ENCODE measurements around the gene HYAL3. TPM values are rescaled to one million over a fixed set of nuclear protein-coding genes. Genes with fewer than 3 reads are reported as not detected.

Gene HYAL3
- total and polyA plus RNA-seq, 2 experiments from 2014 or later, result 7.6 to 9.6 TPM

GRCh38 chr3:50293079-50293801 is 6.0 kb downstream of the HYAL3 start:
- Histone ChIP-seq H2AFZ (peak overlapping the region; percentile 82), H3K79me2 (ENCODE audit: insufficient read depth) (peaks cover 28% of the 10 kb centered on the region), H3K36me3 (ENCODE audit: low read depth) (no peaks in the 10 kb centered on the region; the same call in 1 of the 2 replicates), H3K9ac (peak overlapping the region; percentile 66), H4K20me1 (ENCODE audit: insufficient read depth) (no peaks in the 10 kb centered on the region), H3K9me3 (ENCODE audit: low read depth) (no peaks in the 10 kb centered on the region), H3K27ac (peak overlapping the region; percentile 63), H3K4me3 (peak overlapping the region; percentile 63; the same call in 1 of the 2 replicates), H3K9me2 (ENCODE audit: insufficient read depth) (no peaks in the 10 kb centered on the region), H3K4me2 (ENCODE audit: unreplicated experiment) (peak overlapping the region; percentile 83), H3F3A (ENCODE audit: insufficient read depth) (no peaks in the 10 kb centered on the region), H3K4me1 (ENCODE audit: insufficient read depth) (peaks cover 5% of the 10 kb centered on the region), H3K27me3 (replicated peaks; ENCODE audit: insufficient read depth) (no peaks in the 10 kb centered on the region)
- in situ Hi-C loops (cut with MboI), result no loop called here
- TF ChIP-seq EZH2 (IDR thresholded peaks at IDR 0.05; ENCODE audit: insufficient read depth, poor library complexity, severe bottlenecking) (no peak), EZH2phosphoT487 (IDR thresholded peaks at IDR 0.05; ENCODE audit: insufficient read depth, low read depth) (no peak)
- DNase-seq, result no peak
- WGBS, 2 experiments (ENCODE audit: low coverage in 1 of 2, low lambda C conversion rate in 2 of 2, missing lambda C conversion rate in 2 of 2), result 44 to 70% methylated on average over 8 to 12 of the region's 12 CpGs

DNA sequence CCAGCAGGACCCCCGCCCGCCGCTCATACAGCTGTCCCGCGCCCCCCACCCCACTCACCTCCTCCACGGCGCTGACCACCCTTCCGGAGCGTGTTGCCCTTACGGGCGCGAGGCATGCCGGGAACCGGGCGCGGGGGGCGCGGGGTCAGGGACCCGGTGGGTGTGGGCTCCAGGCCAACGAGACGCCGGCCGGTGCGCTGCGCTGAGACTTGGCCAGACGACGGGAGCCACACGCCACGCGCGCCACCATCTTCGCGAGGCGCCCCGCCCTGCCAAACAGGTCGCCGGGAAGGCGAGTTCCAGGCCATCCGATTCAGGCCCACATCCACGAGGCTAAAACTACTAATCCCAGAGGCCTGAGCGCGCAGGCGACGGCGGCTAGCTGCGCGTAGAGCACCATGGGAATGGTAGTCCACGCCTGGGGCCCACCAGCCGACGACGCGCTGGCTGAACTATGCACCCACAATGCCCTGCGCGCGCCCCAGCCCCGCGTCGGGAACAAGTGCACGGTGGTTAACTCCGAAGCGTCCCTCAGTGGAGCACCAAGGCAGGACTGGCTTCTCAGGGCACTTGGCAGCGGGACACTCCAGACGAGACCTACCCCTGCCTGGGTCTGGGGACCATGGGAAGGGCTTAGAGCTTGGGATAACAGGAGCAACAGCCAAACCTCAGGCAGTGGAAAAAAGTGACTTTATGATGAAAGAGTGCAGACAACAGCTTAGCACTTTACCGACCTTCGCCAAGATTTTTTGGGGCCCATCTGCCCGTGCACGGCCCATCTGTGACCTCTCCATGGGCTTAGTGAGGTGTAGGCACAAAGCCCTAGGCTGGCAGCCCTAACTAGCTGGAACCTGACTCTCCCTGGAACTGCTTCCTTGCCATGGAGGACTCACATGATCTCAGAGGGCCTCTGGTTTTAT is 6.8 kb downstream of the HYAL3 start, which contains the start of gene IFRD2:
TSS of gene IFRD2 (minus strand) at position 271 of the 920 bp plus-strand sequence. CDS start at position 116, 155 bp downstream.
- Histone ChIP-seq H3K4me2 (ENCODE audit: unreplicated experiment) (peak within 1 kb of the TSS; percentile 85), H3K27ac (peak within 1 kb of the TSS; percentile 63), H3F3A (ENCODE audit: insufficient read depth) (no peaks in the 10 kb centered on the region), H3K9me3 (ENCODE audit: low read depth) (no peaks in the 10 kb centered on the region), H3K36me3 (ENCODE audit: low read depth) (no peaks in the 10 kb centered on the region; the same call in 1 of the 2 replicates), H3K9ac (peak within 1 kb of the TSS; percentile 92), H4K20me1 (ENCODE audit: insufficient read depth) (no peaks in the 10 kb centered on the region), H3K4me1 (ENCODE audit: insufficient read depth) (peaks cover 5% of the 10 kb centered on the region; the same call in 1 of the 2 replicates), H3K79me2 (ENCODE audit: insufficient read depth) (peaks cover 28% of the 10 kb centered on the region), H3K27me3 (replicated peaks; ENCODE audit: insufficient read depth) (no peaks in the 10 kb centered on the region), H2AFZ (peak within 1 kb of the TSS; percentile 82), H3K4me3 (peak within 1 kb of the TSS; percentile 78), H3K9me2 (ENCODE audit: insufficient read depth) (no peaks in the 10 kb centered on the region)
- 2% methylated on average over 57 to 66 of the region's 67 CpGs for WGBS, 2 experiments (ENCODE audit: low coverage in 1 of 2, low lambda C conversion rate in 2 of 2, missing lambda C conversion rate in 2 of 2)
- TF ChIP-seq EZH2 (IDR thresholded peaks at IDR 0.05; ENCODE audit: insufficient read depth, poor library complexity, severe bottlenecking), result no peak
- no peak for TF ChIP-seq EZH2phosphoT487 (IDR thresholded peaks at IDR 0.05; ENCODE audit: insufficient read depth, low read depth)
- in situ Hi-C loops (cut with MboI), result no loop called here
- peak; percentile 100 for DNase-seq

DNA sequence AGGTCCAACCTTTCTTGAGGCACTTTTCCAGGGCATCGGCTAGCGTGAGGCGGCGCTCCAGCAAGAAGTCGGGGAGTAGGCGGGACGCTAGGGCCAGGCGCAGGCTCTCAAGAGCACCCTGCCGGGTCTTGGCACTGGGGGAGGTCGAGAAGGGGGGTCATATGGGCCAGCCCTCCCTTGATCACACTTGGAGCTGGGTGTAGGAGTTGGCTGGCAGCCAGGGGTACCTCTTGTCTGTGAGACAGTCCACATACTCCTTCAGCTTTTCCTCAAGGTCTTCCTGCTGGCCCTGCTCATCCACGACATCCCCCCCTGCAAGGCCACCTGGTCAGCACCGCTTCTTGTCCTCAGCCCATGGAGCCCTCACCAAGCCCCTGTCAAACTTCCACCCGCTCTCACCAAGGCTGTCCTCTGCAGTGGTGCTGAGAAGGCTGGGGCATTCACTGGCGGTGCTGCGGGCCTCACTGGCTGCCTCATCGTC is 9.0 kb downstream of the HYAL3 start:
- in situ Hi-C loops (cut with MboI), result no loop called here
- H3K36me3 ChIP-seq (ENCODE audit: low read depth), result no peaks in the 10 kb centered on the region; the same call in 1 of the 2 replicates
- H3K79me2 ChIP-seq (ENCODE audit: insufficient read depth), result peaks cover 28% of the 10 kb centered on the region
- WGBS, 2 experiments (ENCODE audit: low coverage in 1 of 2, low lambda C conversion rate in 2 of 2, missing lambda C conversion rate in 2 of 2), result 89 to 92% methylated on average over 16 of the region's 16 CpGs
- H3K9ac ChIP-seq, result no peak overlapping the region
- H3K4me3 ChIP-seq, result no peak overlapping the region
- H3K9me2 ChIP-seq (ENCODE audit: insufficient read depth), result no peaks in the 10 kb centered on the region
- DNase-seq, result no peak
- no peaks in the 10 kb centered on the region for H3K27me3 ChIP-seq (replicated peaks; ENCODE audit: insufficient read depth)
- no peak overlapping the region for H3K27ac ChIP-seq
- H4K20me1 ChIP-seq (ENCODE audit: insufficient read depth), result no peaks in the 10 kb centered on the region
- no peak overlapping the region for H3K4me2 ChIP-seq (ENCODE audit: unreplicated experiment)
- peaks cover 5% of the 10 kb centered on the region; the same call in 1 of the 2 replicates for H3K4me1 ChIP-seq (ENCODE audit: insufficient read depth)
- H3K9me3 ChIP-seq (ENCODE audit: low read depth), result no peaks in the 10 kb centered on the region
- TF ChIP-seq EZH2phosphoT487 (IDR thresholded peaks at IDR 0.05; ENCODE audit: insufficient read depth, low read depth) (no peak), EZH2 (IDR thresholded peaks at IDR 0.05; ENCODE audit: insufficient read depth, poor library complexity, severe bottlenecking) (no peak)
- no peaks in the 10 kb centered on the region for H3F3A ChIP-seq (ENCODE audit: insufficient read depth)
- no peak overlapping the region for H2AFZ ChIP-seq

DNA sequence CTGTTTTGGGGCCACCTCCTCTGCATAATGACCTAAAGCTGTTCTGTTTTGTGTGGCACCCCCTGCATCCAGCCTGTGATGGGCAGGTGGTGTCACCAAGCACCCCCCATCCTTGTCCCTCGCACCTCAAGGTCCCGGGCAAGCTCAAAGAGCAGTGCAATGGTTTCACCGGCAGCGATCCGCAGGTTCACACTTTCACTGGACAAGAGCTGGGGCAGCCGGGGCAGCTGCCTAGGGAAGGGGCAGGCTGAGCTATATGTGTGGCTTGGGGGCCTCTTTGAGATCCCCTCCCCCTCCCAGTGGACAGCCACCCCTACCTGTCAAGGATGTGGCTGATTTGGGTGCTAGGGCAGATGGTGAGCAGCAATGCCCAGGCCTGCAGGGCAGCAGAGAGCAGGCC is 10.1 kb downstream of the HYAL3 start:
- no peaks in the 10 kb centered on the region for H4K20me1 ChIP-seq (ENCODE audit: insufficient read depth)
- no peak overlapping the region for H3K9ac ChIP-seq
- no peak overlapping the region for H2AFZ ChIP-seq
- no peaks in the 10 kb centered on the region; the same call in 1 of the 2 replicates for H3K36me3 ChIP-seq (ENCODE audit: low read depth)
- 89 to 93% methylated on average over 6 of the region's 6 CpGs for WGBS, 2 experiments (ENCODE audit: low coverage in 1 of 2, low lambda C conversion rate in 2 of 2, missing lambda C conversion rate in 2 of 2)
- H3K4me3 ChIP-seq, result no peak overlapping the region
- TF ChIP-seq EZH2phosphoT487 (IDR thresholded peaks at IDR 0.05; ENCODE audit: insufficient read depth, low read depth) (no peak), EZH2 (IDR thresholded peaks at IDR 0.05; ENCODE audit: insufficient read depth, poor library complexity, severe bottlenecking) (no peak)
- no peaks in the 10 kb centered on the region for H3K9me3 ChIP-seq (ENCODE audit: low read depth)
- H3K4me2 ChIP-seq (ENCODE audit: unreplicated experiment), result no peak overlapping the region
- no peaks in the 10 kb centered on the region for H3K9me2 ChIP-seq (ENCODE audit: insufficient read depth)
- no peaks in the 10 kb centered on the region for H3F3A ChIP-seq (ENCODE audit: insufficient read depth)
- in situ Hi-C loops (cut with MboI), result no loop called here
- peaks cover 28% of the 10 kb centered on the region for H3K79me2 ChIP-seq (ENCODE audit: insufficient read depth)
- peaks cover 5% of the 10 kb centered on the region; the same call in 1 of the 2 replicates for H3K4me1 ChIP-seq (ENCODE audit: insufficient read depth)
- H3K27ac ChIP-seq, result no peak overlapping the region
- no peaks in the 10 kb centered on the region for H3K27me3 ChIP-seq (replicated peaks; ENCODE audit: insufficient read depth)
- DNase-seq, result no peak

All from GM23248 (cell line).